HepG2 (cell line): ENCODE results near the gene SLC25A47. TPM values are rescaled to one million over a fixed set of nuclear protein-coding genes. Genes with fewer than 3 reads are reported as not detected.
A peak's percentile ranks its signal among the peaks of the same experiment; 100 is the strongest.

Experiments
- ATAC-seq: fragments of 200-7000 bp; cut with Tn5 transposase; 3 replicates; pipeline ENCODE4 v1.9.1; 2020; ENCODE audit warnings: mild to moderate bottlenecking, moderate library complexity
- BruUV-seq: library from RNA; stranded (reverse); fragments of 400-500 nt; replicated peaks from 2 replicates; lab custom pipeline; 2021; lab: Mats Ljungman, UMichigan
- CTCF ChIA-PET: fragments of 300-600 bp; formaldehyde crosslinking; extraction: SDS; loops from one replicate; lab custom pipeline; 2021; ENCODE audit warnings: low total read pairs, inconsistent platforms, low intra/inter-chr PET ratio; lab: Yijun Ruan, JAX
- POLR2A ChIA-PET: fragments of 350-600 bp; sonication (Branson Sonifier 250); formaldehyde crosslinking; loops from one replicate; lab custom pipeline; 2020; ENCODE audit warnings: antibody characterized with exemption, inconsistent platforms; lab: Yijun Ruan, JAX
- DNase-seq: peaks from one replicate; pipeline ENCODE4 v3.0.0-alpha.2; 2015; ENCODE audit warnings: low spot score
- FAIRE-seq: peaks from 3 replicates; lab custom pipeline; 2011; peaks lifted over from hg19 to GRCh38; lab: Jason Lieb, UNC
- H2AFZ ChIP-seq: one replicate; pipeline ENCODE4 v1.6.1; 2011; ENCODE audit warnings: low read length, inconsistent platforms
- H3K27ac ChIP-seq: fragments of 300-600 bp; 3 replicates; pipeline ENCODE4 v1.8.0; 2011; ENCODE audit warnings: mixed run types, mild to moderate bottlenecking, mixed read lengths, low read length, inconsistent platforms; ENCODE audit not compliant: insufficient read depth; ENCODE audit errors: extremely low read length
- H3K27me3 ChIP-seq, 2 experiments: fragments of 200-600 bp in 1 of 2; 2 replicates in 1 of 2; 3 replicates in 1 of 2; pipeline versions ENCODE4 v1.6.0 to v1.8.0; 2011; ENCODE audit warnings: low read length in 2 of 2, mild to moderate bottlenecking in 2 of 2, moderate library complexity in 2 of 2, inconsistent platforms in 1 of 2; ENCODE audit not compliant: insufficient read depth in 2 of 2, control insufficient read depth in 1 of 2
- H3K36me3 ChIP-seq, 2 experiments: fragments of 200-600 bp in 1 of 2; replicated peaks in 1 of 2; 2 replicates in 1 of 2; 3 replicates in 1 of 2; pipeline versions ENCODE4 v1.5.1 to v1.8.0; 2011; ENCODE audit warnings: low read length in 2 of 2, inconsistent platforms in 1 of 2; ENCODE audit not compliant: insufficient read depth in 2 of 2, control insufficient read depth in 1 of 2
- H3K4me1 ChIP-seq: 2 replicates; pipeline ENCODE4 v1.5.1; 2012; ENCODE audit warnings: low read length, inconsistent platforms; ENCODE audit not compliant: insufficient read depth
- H3K4me2 ChIP-seq: 2 replicates; pipeline ENCODE4 v1.6.0; 2011; ENCODE audit warnings: low read depth, low read length, inconsistent platforms
- H3K4me3 ChIP-seq, 3 experiments: fragments of 200-600 bp in 1 of 3; sonication (generic), shearing (Covaris generic) in 1 of 3; replicated peaks in 1 of 3; 2 replicates each; pipeline ENCODE4 v1.5.1; 2011 to 2016; ENCODE audit warnings: low read length in 3 of 3, inconsistent platforms in 2 of 3, low read depth in 2 of 3, mild to moderate bottlenecking in 2 of 3, control low read depth in 1 of 3, mixed read lengths in 1 of 3; ENCODE audit not compliant: insufficient read depth in 1 of 3
- H3K79me2 ChIP-seq: one replicate; pipeline ENCODE4 v1.6.1; 2011; ENCODE audit warnings: low read length, inconsistent platforms; ENCODE audit not compliant: insufficient read depth
- H3K9ac ChIP-seq: 2 replicates; pipeline ENCODE4 v1.6.0; 2011; ENCODE audit warnings: mild to moderate bottlenecking, low read depth, low read length, inconsistent platforms; ENCODE audit not compliant: insufficient read depth
- H3K9me3 ChIP-seq: 2 replicates; pipeline ENCODE4 v1.5.1; 2012; ENCODE audit warnings: mild to moderate bottlenecking, low read length
- H4K20me1 ChIP-seq: 2 replicates; pipeline ENCODE4 v1.6.0; 2011; ENCODE audit warnings: inconsistent platforms, mild to moderate bottlenecking, low read length, moderate library complexity; ENCODE audit not compliant: insufficient read depth
- CEBPB ChIP-seq: IDR thresholded peaks from 2 replicates; pipeline ENCODE4 v1.6.1; 2011; ENCODE audit warnings: low read depth, low read length, improper control_type of control experiment, borderline replicate concordance
- CEBPG ChIP-seq: IDR thresholded peaks from 2 replicates; pipeline ENCODE4 v1.6.1; 2016
- POLR2A ChIP-seq, 2 experiments: IDR thresholded peaks; 2 replicates each; pipeline ENCODE4 v1.6.1; 2011; ENCODE audit warnings: low read depth in 2 of 2, low read length in 2 of 2, mild to moderate bottlenecking in 1 of 2, moderate library complexity in 1 of 2; ENCODE audit not compliant: insufficient read depth in 1 of 2
- POLR2G ChIP-seq: fragments of 200-400 bp; formaldehyde crosslinking; IDR thresholded peaks from 2 replicates; pipeline ENCODE4 v1.6.1; 2018; ENCODE audit warnings: mild to moderate bottlenecking, low read depth, low read length, moderate library complexity
- RARA ChIP-seq: IDR thresholded peaks from 2 replicates; pipeline ENCODE4 v1.6.1; 2016; ENCODE audit warnings: missing genetic modification reagents, missing compliant biosample characterization
- SSRP1 ChIP-seq: IDR thresholded peaks from 2 replicates; pipeline ENCODE4 v1.6.1; 2016; ENCODE audit warnings: control low read depth
- ZC3H4 ChIP-seq: sonication (generic); formaldehyde crosslinking; IDR thresholded peaks from 2 replicates; pipeline ENCODE4 v1.4.0; 2020; ENCODE audit warnings: missing genetic modification reagents, borderline replicate concordance
- ZNF431 ChIP-seq: sonication (generic); formaldehyde crosslinking; IDR thresholded peaks from 2 replicates; pipeline ENCODE4 v1.9.0; 2022; ENCODE audit warnings: missing genetic modification reagents, low read depth, mild to moderate bottlenecking, borderline replicate concordance
- WGBS: methylation state at CpG from one replicate; pipeline ENCODE4 v1.1.6; 2017; ENCODE audit warnings: low lambda C conversion rate; 5-methylcytosine and 5-hydroxymethylcytosine counted together
- in situ Hi-C: cut with HindIII; loops from 2 replicates; pipeline ENCODE4 v1.10.0; 2017; ENCODE audit warnings: low pct_unique_long_range_greater_than_20kb; ENCODE audit not compliant: extremely low pct_ligation_motif_present
- intact Hi-C: fragments of 100-400 bp; cut with micrococcal nuclease; formaldehyde crosslinking; loops from one replicate; pipeline ENCODE4 v1.10.0; 2022; ENCODE audit not compliant: unreplicated experiment
- polyA plus RNA-seq, 8 experiments: library from polyadenylated mRNA; depleted of rRNA in 3 of 8; stranded (reverse) in 7 of 8; unstranded in 1 of 8; fragments of >200 nt; fragmentation: Illumina TruSeq in 4 of 8; extraction: Trizol in 4 of 8; gene quantifications; 2 replicates each; pipeline versions ENCODE4 v1.2.1 to v1.2.3, GENCODE V29; 2011 to 2016; ENCODE audit warnings: low read depth in 4 of 8, missing spikeins in 1 of 8, mixed read lengths in 1 of 8; ENCODE audit not compliant: insufficient read depth in 1 of 8
- total RNA-seq, 5 experiments: library from RNA; depleted of rRNA; stranded (reverse); fragments of >200 nt; fragmentation: Illumina TruSeq; extraction: Trizol; gene quantifications; 2 replicates each; pipeline ENCODE4 v1.2.3, GENCODE V29; 2016; ENCODE audit warnings: low read depth in 1 of 5
- TF ChIP-seq, protein P1 (sequence below): sonication (generic); formaldehyde crosslinking; IDR thresholded peaks from 2 replicates; pipeline ENCODE4 v1.8.1; 2023; ENCODE audit warnings: mild to moderate bottlenecking, missing genetic modification reagents
- TF ChIP-seq, protein P2 (sequence below), 2 experiments: fragments of 450-650 bp in 1 of 2; sonication (generic) in 1 of 2; formaldehyde crosslinking; IDR thresholded peaks; 2 replicates each; pipeline versions ENCODE4 v1.5.0 to v1.8.0; 2020 to 2022; ENCODE audit warnings: mild to moderate bottlenecking in 1 of 2, missing genetic modification reagents in 1 of 2
- TF ChIP-seq, protein P3 (sequence below): IDR thresholded peaks from 2 replicates; pipeline ENCODE4 v1.6.1; 2016; ENCODE audit warnings: mild to moderate bottlenecking
- TF ChIP-seq, protein P4 (sequence below): sonication (generic); formaldehyde crosslinking; IDR thresholded peaks from 2 replicates; pipeline ENCODE4 v1.4.0; 2020; ENCODE audit warnings: missing genetic modification reagents
- TF ChIP-seq, protein P5 (sequence below): sonication (generic); formaldehyde crosslinking; IDR thresholded peaks from 2 replicates; pipeline ENCODE4 v1.5.0; 2020; ENCODE audit warnings: missing genetic modification reagents
- TF ChIP-seq, protein P6 (sequence below): sonication (generic); formaldehyde crosslinking; IDR thresholded peaks from 2 replicates; pipeline ENCODE4 v1.5.0; 2020; ENCODE audit warnings: mild to moderate bottlenecking, missing genetic modification reagents

SLC25A47 gene
- total and polyA plus RNA-seq, 2 of the 13 experiments (the other 11 are each of a cell fraction or from before 2014, with no cell fraction given): 1.0 to 1.7 TPM

DNA sequence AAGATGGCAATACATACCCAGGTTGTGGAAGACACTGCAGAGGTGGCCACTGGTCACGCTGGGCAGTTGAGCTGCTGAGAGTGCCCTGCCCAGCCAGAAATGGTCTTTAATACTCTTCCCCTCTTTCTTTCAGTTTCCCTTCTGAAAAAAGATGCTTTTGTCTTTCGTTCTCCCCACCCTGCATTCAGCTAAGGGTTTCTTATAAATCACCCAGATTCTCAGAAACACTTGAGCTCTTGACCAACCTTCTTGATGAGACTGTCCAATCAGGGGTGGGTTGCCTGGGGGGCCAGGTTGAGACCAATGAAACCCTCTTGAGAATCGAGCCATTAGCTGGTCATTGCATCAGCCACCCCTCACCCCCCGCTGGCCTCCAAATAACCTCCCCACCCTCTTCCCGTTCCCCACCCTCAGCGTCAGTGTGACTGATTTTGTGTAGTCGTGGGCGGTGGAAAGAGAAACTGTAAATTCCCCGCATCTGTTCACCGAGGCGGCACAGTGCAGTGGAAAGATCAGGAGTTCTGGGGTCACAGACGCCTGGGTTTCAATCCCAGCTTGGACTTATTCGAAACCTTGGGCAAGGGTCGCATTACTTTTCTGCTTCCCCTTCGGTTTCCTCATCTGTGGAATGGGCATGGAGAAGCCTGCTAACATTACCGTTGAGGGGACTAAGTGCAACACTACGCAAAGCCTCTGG, 52.3 kb downstream of the SLC25A47 start:
- no peaks in the 10 kb centered on the region for H3K9me3 ChIP-seq
- H3K79me2 ChIP-seq: peaks cover 7% of the 10 kb centered on the region
- peak overlapping the region; percentile 72 to 87 (median 79) for H3K4me3 ChIP-seq
- no peak overlapping the region for H2AFZ ChIP-seq
- CTCF ChIA-PET: no interaction called here
- in situ Hi-C loops: loop anchor here (5.0 kb wide), 1 partner anchor 68 kb away; the partner anchor contains the start of gene SLC25A29
- FAIRE-seq (no peak), ATAC-seq (peak; percentile 2; the same call in 2 of the 3 replicates), DNase-seq (peak; percentile 20)
- 6% methylated on average over 17 of the region's 17 CpGs for WGBS
- peak overlapping the region; percentile 67 for H3K27ac ChIP-seq
- no peaks in the 10 kb centered on the region for H3K27me3 ChIP-seq
- peak overlapping the region; percentile 84 for H3K4me2 ChIP-seq
- H3K36me3 ChIP-seq: peaks cover 3 to 7% of the 10 kb centered on the region in 2 experiments; a peak in 2 of 5 replicates
- POLR2A ChIA-PET: interaction anchor here (0.6 to 1.2 kb wide), 11 partner anchors 22 to 284 kb away, joined by 3 to 8 read pairs (median 4); no protein-coding TSS in a partner anchor
- no TSS peak for BruUV-seq
- H3K9ac ChIP-seq: peak overlapping the region; percentile 83
- intact Hi-C loops: loop anchor here (5.0 kb wide), 1 partner anchor 53 kb away; the partner anchor contains the start of gene SLC25A47
- H3K4me1 ChIP-seq: peaks cover 33% of the 10 kb centered on the region
- H4K20me1 ChIP-seq: no peaks in the 10 kb centered on the region
- TF ChIP-seq, protein P1, sequence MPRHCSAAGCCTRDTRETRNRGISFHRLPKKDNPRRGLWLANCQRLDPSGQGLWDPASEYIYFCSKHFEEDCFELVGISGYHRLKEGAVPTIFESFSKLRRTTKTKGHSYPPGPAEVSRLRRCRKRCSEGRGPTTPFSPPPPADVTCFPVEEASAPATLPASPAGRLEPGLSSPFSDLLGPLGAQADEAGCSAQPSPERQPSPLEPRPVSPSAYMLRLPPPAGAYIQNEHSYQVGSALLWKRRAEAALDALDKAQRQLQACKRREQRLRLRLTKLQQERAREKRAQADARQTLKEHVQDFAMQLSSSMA (CRISPR knock-in tag): no peak
- TF ChIP-seq, protein P2, sequence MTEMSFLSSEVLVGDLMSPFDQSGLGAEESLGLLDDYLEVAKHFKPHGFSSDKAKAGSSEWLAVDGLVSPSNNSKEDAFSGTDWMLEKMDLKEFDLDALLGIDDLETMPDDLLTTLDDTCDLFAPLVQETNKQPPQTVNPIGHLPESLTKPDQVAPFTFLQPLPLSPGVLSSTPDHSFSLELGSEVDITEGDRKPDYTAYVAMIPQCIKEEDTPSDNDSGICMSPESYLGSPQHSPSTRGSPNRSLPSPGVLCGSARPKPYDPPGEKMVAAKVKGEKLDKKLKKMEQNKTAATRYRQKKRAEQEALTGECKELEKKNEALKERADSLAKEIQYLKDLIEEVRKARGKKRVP (CRISPR knock-in tag; IDR thresholded peaks at IDR 0.05): peak; percentile 36 to 97; a peak in 2 of 4 replicates
- peak; percentile 15; the same call in 1 of the 2 replicates for TF ChIP-seq CEBPB
- TF ChIP-seq, protein P3, sequence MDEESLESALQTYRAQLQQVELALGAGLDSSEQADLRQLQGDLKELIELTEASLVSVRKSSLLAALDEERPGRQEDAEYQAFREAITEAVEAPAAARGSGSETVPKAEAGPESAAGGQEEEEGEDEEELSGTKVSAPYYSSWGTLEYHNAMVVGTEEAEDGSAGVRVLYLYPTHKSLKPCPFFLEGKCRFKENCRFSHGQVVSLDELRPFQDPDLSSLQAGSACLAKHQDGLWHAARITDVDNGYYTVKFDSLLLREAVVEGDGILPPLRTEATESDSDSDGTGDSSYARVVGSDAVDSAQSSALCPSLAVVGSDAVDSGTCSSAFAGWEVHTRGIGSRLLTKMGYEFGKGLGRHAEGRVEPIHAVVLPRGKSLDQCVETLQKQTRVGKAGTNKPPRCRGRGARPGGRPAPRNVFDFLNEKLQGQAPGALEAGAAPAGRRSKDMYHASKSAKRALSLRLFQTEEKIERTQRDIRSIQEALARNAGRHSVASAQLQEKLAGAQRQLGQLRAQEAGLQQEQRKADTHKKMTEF (CRISPR knock-in tag): no peak
- TF ChIP-seq ZNF431 (CRISPR knock-in tag): no peak
- peak in 1 of 2 experiments; percentile 23; a peak in 2 of 4 replicates for TF ChIP-seq POLR2A (IDR thresholded peaks at IDR 0.05; ENCODE audit: insufficient read depth in 1 of 2, low read depth in 2 of 2, low read length in 2 of 2)
- TF ChIP-seq, protein P4, sequence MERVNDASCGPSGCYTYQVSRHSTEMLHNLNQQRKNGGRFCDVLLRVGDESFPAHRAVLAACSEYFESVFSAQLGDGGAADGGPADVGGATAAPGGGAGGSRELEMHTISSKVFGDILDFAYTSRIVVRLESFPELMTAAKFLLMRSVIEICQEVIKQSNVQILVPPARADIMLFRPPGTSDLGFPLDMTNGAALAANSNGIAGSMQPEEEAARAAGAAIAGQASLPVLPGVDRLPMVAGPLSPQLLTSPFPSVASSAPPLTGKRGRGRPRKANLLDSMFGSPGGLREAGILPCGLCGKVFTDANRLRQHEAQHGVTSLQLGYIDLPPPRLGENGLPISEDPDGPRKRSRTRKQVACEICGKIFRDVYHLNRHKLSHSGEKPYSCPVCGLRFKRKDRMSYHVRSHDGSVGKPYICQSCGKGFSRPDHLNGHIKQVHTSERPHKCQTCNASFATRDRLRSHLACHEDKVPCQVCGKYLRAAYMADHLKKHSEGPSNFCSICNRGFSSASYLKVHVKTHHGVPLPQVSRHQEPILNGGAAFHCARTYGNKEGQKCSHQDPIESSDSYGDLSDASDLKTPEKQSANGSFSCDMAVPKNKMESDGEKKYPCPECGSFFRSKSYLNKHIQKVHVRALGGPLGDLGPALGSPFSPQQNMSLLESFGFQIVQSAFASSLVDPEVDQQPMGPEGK (CRISPR knock-in tag): peak; percentile 67; the same call in 1 of the 2 replicates
- TF ChIP-seq, protein P5, sequence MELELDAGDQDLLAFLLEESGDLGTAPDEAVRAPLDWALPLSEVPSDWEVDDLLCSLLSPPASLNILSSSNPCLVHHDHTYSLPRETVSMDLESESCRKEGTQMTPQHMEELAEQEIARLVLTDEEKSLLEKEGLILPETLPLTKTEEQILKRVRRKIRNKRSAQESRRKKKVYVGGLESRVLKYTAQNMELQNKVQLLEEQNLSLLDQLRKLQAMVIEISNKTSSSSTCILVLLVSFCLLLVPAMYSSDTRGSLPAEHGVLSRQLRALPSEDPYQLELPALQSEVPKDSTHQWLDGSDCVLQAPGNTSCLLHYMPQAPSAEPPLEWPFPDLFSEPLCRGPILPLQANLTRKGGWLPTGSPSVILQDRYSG: no peak
- TF ChIP-seq SSRP1: no peak
- peak; percentile 40; the same call in 1 of the 2 replicates for TF ChIP-seq RARA
- TF ChIP-seq POLR2G: peak; percentile 40; the same call in 1 of the 2 replicates
- peak; percentile 73 for TF ChIP-seq CEBPG (CRISPR knock-in tag)
- TF ChIP-seq ZC3H4 (CRISPR knock-in tag): 0 out of 2 replicates have a peak, but pooled peaks have one; percentile 63
- TF ChIP-seq, protein P6, sequence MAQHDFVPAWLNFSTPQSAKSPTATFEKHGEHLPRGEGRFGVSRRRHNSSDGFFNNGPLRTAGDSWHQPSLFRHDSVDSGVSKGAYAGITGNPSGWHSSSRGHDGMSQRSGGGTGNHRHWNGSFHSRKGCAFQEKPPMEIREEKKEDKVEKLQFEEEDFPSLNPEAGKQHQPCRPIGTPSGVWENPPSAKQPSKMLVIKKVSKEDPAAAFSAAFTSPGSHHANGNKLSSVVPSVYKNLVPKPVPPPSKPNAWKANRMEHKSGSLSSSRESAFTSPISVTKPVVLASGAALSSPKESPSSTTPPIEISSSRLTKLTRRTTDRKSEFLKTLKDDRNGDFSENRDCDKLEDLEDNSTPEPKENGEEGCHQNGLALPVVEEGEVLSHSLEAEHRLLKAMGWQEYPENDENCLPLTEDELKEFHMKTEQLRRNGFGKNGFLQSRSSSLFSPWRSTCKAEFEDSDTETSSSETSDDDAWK: no peak
